GM23338 (cell line): Measurements from ENCODE around the gene C1orf56. TPM values are rescaled to one million over a fixed set of nuclear protein-coding genes. Genes with fewer than 3 reads are reported as not detected.

Experiments used
- ATAC-seq: fragments of 200-7000 bp; cut with Tn5 transposase; 3 replicates; pipeline ENCODE4 v1.9.1; 2020
- DNase-seq: peaks from one replicate; pipeline ENCODE4 v3.0.0-alpha.2; 2015; ENCODE audit warnings: low spot score
- H2AFZ ChIP-seq: fragments of 200-600 bp; sonication (generic); 2 replicates; pipeline ENCODE4 v1.8.0; 2016; ENCODE audit warnings: antibody characterized with exemption, mild to moderate bottlenecking, moderate library complexity
- H3F3A ChIP-seq: fragments of 200-600 bp; sonication (generic); replicated peaks from 2 replicates; pipeline ENCODE4 v1.8.0; 2017; ENCODE audit warnings: antibody characterized with exemption, mixed run types, low read depth
- H3K27ac ChIP-seq: fragments of 200-600 bp; sonication (generic); 2 replicates; pipeline ENCODE4 v1.6.1; 2016; ENCODE audit warnings: low read depth
- H3K27me3 ChIP-seq: fragments of 200-600 bp; sonication (generic); 2 replicates; pipeline ENCODE4 v1.8.0; 2016; ENCODE audit warnings: mild to moderate bottlenecking, mixed run types, moderate library complexity; ENCODE audit not compliant: insufficient read depth
- H3K36me3 ChIP-seq: fragments of 200-600 bp; sonication (generic); 2 replicates; pipeline ENCODE4 v1.8.0; 2016; ENCODE audit warnings: mild to moderate bottlenecking; ENCODE audit not compliant: insufficient read depth
- H3K4me1 ChIP-seq: fragments of 200-600 bp; sonication (generic); 2 replicates; pipeline ENCODE4 v1.8.0; 2016; ENCODE audit warnings: mild to moderate bottlenecking, moderate library complexity; ENCODE audit not compliant: insufficient read depth
- H3K4me2 ChIP-seq: fragments of 200-600 bp; sonication (generic); 2 replicates; pipeline ENCODE4 v1.7.1; 2017; ENCODE audit warnings: mixed run types
- H3K4me3 ChIP-seq: fragments of 200-600 bp; sonication (generic); 2 replicates; pipeline ENCODE4 v1.6.1; 2016; ENCODE audit warnings: mixed run types
- H3K79me2 ChIP-seq: fragments of 200-600 bp; sonication (generic); replicated peaks from 2 replicates; pipeline ENCODE4 v1.8.0; 2017; ENCODE audit warnings: mild to moderate bottlenecking; ENCODE audit not compliant: insufficient read depth
- H3K9me2 ChIP-seq: fragments of 200-600 bp; sonication (generic); 2 replicates; pipeline ENCODE4 v1.8.0; 2017; ENCODE audit not compliant: insufficient read depth
- H4K20me1 ChIP-seq: fragments of 200-600 bp; sonication (generic); replicated peaks from 2 replicates; pipeline ENCODE4 v1.8.0; 2017; ENCODE audit warnings: mild to moderate bottlenecking; ENCODE audit not compliant: insufficient read depth
- H3K27ac Mint-ChIP-seq: 2 replicates; pipeline ENCODE4 v1.8.0; 2020; ENCODE audit warnings: inconsistent platforms, mild to moderate bottlenecking, moderate library complexity, mixed read lengths
- H3K27me3 Mint-ChIP-seq: 3 replicates; pipeline ENCODE4 v1.8.0; 2022; ENCODE audit warnings: low read depth, mild to moderate bottlenecking, moderate library complexity, mixed read lengths, inconsistent platforms; ENCODE audit not compliant: insufficient read depth, poor library complexity
- H3K36me3 Mint-ChIP-seq: 3 replicates; pipeline ENCODE4 v1.8.0; 2021; ENCODE audit warnings: low read depth, mild to moderate bottlenecking, inconsistent platforms, moderate library complexity, mixed read lengths
- H3K4me1 Mint-ChIP-seq: 3 replicates; pipeline ENCODE4 v1.8.0; 2020; ENCODE audit warnings: mild to moderate bottlenecking, inconsistent platforms, mixed read lengths
- H3K4me3 Mint-ChIP-seq: 3 replicates; pipeline ENCODE4 v1.8.0; 2021; ENCODE audit warnings: moderate library complexity, mild to moderate bottlenecking, inconsistent platforms, mixed read lengths
- H3K9me3 Mint-ChIP-seq: 3 replicates; pipeline ENCODE4 v1.8.0; 2020; ENCODE audit warnings: moderate library complexity, mild to moderate bottlenecking, inconsistent platforms, mixed read lengths
- EZH2 ChIP-seq: fragments of 200-600 bp; sonication (generic); IDR thresholded peaks from one replicate; pipeline ENCODE4 v1.8.0; 2017; ENCODE audit warnings: antibody characterized with exemption, mild to moderate bottlenecking, low read depth; ENCODE audit not compliant: unreplicated experiment
- JUNB ChIP-seq: IDR thresholded peaks from one replicate; pipeline ENCODE4 v1.6.1; 2016; ENCODE audit warnings: antibody characterized with exemption; ENCODE audit not compliant: unreplicated experiment
- POLR2AphosphoS5 ChIP-seq: IDR thresholded peaks from 2 replicates; pipeline ENCODE4 v1.6.1; 2016; ENCODE audit warnings: antibody characterized with exemption, low read depth
- REST ChIP-seq: IDR thresholded peaks from one replicate; pipeline ENCODE4 v1.6.1; 2018; ENCODE audit warnings: antibody characterized with exemption; ENCODE audit not compliant: unreplicated experiment
- polyA plus RNA-seq: library from polyadenylated mRNA; unstranded; fragments of >200 nt; fragmentation: Nextera tagmentation; extraction: Ambion mirVana; gene quantifications from 2 replicates; pipeline ENCODE4 v1.2.1, GENCODE V29; 2016
- total RNA-seq: library from RNA; depleted of rRNA; stranded (reverse); fragments of >200 nt; shearing (Covaris generic); gene quantifications from 2 replicates; pipeline ENCODE4 v1.2.3, GENCODE V29; 2014
- TF ChIP-seq, protein P1 (sequence below): fragments of 250-450 bp; sonication (Bioruptor Pico); IDR thresholded peaks from 2 replicates; pipeline ENCODE4 v1.5.0; 2020; ENCODE audit warnings: mild to moderate bottlenecking, moderate library complexity

Gene C1orf56
- total and polyA plus RNA-seq, 2 experiments from 2014 or later = 3.9 to 27.8 TPM

DNA sequence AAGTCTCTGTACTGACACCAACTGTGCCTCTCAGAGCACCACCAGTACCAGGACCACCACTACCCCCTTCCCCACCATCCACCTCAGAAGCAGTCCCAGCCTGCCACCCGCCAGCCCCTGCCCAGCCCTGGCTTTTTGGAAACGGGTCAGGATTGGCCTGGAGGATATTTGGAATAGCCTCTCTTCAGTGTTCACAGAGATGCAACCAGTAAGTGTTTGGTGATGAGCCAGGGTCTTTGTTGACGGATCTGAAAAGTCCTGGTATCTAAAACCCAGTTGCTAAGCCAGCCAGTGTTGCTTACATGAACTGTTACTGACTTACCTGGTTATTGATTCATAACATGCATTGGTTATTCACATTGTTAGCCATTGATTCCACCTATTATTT lies 1.1 kb downstream of the C1orf56 start:
- H3K27ac ChIP-seq = no peak overlapping the region
- no peaks in the 10 kb centered on the region for H3K79me2 ChIP-seq
- H2AFZ ChIP-seq = no peak overlapping the region
- peaks cover 25% of the 10 kb centered on the region for H3K36me3 ChIP-seq
- TF ChIP-seq, protein P1, sequence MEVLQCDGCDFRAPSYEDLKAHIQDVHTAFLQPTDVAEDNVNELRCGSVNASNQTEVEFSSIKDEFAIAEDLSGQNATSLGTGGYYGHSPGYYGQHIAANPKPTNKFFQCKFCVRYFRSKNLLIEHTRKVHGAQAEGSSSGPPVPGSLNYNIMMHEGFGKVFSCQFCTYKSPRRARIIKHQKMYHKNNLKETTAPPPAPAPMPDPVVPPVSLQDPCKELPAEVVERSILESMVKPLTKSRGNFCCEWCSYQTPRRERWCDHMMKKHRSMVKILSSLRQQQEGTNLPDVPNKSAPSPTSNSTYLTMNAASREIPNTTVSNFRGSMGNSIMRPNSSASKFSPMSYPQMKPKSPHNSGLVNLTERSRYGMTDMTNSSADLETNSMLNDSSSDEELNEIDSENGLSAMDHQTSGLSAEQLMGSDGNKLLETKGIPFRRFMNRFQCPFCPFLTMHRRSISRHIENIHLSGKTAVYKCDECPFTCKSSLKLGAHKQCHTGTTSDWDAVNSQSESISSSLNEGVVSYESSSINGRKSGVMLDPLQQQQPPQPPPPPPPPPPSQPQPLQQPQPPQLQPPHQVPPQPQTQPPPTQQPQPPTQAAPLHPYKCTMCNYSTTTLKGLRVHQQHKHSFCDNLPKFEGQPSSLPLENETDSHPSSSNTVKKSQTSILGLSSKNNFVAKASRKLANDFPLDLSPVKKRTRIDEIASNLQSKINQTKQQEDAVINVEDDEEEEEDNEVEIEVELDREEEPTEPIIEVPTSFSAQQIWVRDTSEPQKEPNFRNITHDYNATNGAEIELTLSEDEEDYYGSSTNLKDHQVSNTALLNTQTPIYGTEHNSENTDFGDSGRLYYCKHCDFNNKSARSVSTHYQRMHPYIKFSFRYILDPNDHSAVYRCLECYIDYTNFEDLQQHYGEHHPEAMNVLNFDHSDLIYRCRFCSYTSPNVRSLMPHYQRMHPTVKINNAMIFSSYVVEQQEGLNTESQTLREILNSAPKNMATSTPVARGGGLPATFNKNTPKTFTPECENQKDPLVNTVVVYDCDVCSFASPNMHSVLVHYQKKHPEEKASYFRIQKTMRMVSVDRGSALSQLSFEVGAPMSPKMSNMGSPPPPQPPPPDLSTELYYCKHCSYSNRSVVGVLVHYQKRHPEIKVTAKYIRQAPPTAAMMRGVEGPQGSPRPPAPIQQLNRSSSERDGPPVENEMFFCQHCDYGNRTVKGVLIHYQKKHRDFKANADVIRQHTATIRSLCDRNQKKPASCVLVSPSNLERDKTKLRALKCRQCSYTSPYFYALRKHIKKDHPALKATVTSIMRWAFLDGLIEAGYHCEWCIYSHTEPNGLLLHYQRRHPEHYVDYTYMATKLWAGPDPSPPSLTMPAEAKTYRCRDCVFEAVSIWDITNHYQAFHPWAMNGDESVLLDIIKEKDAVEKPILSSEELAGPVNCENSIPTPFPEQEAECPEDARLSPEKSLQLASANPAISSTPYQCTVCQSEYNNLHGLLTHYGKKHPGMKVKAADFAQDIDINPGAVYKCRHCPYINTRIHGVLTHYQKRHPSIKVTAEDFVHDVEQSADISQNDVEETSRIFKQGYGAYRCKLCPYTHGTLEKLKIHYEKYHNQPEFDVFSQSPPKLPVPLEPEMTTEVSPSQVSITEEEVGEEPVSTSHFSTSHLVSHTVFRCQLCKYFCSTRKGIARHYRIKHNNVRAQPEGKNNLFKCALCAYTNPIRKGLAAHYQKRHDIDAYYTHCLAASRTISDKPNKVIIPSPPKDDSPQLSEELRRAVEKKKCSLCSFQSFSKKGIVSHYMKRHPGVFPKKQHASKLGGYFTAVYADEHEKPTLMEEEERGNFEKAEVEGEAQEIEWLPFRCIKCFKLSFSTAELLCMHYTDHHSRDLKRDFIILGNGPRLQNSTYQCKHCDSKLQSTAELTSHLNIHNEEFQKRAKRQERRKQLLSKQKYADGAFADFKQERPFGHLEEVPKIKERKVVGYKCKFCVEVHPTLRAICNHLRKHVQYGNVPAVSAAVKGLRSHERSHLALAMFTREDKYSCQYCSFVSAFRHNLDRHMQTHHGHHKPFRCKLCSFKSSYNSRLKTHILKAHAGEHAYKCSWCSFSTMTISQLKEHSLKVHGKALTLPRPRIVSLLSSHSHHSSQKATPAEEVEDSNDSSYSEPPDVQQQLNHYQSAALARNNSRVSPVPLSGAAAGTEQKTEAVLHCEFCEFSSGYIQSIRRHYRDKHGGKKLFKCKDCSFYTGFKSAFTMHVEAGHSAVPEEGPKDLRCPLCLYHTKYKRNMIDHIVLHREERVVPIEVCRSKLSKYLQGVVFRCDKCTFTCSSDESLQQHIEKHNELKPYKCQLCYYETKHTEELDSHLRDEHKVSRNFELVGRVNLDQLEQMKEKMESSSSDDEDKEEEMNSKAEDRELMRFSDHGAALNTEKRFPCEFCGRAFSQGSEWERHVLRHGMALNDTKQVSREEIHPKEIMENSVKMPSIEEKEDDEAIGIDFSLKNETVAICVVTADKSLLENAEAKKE = 0 out of 2 replicates have a peak, but pooled peaks have one; percentile 5
- no peak for TF ChIP-seq REST
- TF ChIP-seq EZH2 = no peak
- no peak for TF ChIP-seq POLR2AphosphoS5
- no peak for TF ChIP-seq JUNB
- no peaks in the 10 kb centered on the region for H3K27me3 ChIP-seq
- H3F3A ChIP-seq = peaks cover 35% of the 10 kb centered on the region
- Mint-ChIP-seq H3K4me1 (peaks cover 9% of the 10 kb centered on the region; the same call in 2 of the 3 replicates), H3K36me3 (peaks cover 27% of the 10 kb centered on the region), H3K27me3 (peaks cover 8% of the 10 kb centered on the region), H3K27ac (peak overlapping the region; percentile 96; the same call in 1 of the 2 replicates), H3K4me3 (peak overlapping the region; percentile 94), H3K9me3 (no peaks in the 10 kb centered on the region)
- H3K4me3 ChIP-seq = peak overlapping the region; percentile 95
- peaks cover 3% of the 10 kb centered on the region for H4K20me1 ChIP-seq
- peaks cover 5% of the 10 kb centered on the region; the same call in 1 of the 2 replicates for H3K4me1 ChIP-seq
- ATAC-seq = no peak
- no peaks in the 10 kb centered on the region for H3K9me2 ChIP-seq
- H3K4me2 ChIP-seq = peak overlapping the region; percentile 99
- DNase-seq = no peak
